Hematopoietic multipotent progenitor cell treated with erythropoietin and hydrocortisone succinate and interleukin-3 and kit ligand, for 15 days (in vitro differentiated cells): ENCODE results near the gene OTOP1.
"Not testable (repeated sequence)": the region's sequence is repeated elsewhere in the genome, so short reads cannot be mapped to it uniquely, and the experiment has no call there.

Source experiments
- DNase-seq: peaks from one replicate; pipeline ENCODE4 v3.0.0-alpha.2; 2015; ENCODE audit warnings: low spot score

OTOP1 gene

GRCh38 chr4:4227510-4228355, 1.0 kb upstream of the OTOP1 start:
- no peak for DNase-seq

DNA sequence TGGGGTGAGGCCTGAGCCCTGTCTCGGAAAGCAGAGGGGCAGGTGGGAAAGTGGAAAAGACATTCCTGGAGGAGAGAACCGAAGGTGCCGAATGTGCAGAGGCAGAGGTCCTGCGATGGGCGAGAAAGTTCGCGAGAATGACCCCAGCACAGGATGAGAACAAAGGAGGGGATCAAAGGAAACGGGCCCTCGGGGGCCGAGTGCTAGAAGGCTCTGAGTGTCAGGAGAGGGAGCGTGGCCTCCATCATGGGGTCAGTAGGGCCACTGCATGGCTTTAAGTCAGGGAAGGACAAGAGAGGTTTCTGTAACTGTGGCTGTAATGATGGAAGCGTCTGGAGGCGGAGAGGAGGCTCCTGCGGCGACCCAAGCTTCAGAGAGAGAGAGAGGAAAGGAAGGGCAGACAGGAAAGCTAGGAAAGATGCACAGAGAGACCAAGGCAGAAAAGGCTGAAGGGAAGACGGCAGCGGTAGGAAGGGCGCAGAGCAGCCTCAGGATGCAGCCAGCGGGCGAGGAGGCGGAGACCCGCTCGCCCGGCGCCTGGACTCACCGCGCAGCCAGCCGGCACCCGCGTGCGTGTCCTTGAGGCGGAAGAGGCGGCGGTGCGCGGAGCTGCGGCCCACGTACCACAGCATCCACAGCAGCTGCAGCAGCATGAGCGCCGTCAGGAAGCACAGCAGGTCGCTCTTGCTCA, 669 bp downstream of the OTOP1 start:
- DNase-seq, result no peak

- DNase-seq, result no peak
These were observed 9.6 kb downstream of the OTOP1 start for GRCh38 chr4:4217113-4217512.

DNA sequence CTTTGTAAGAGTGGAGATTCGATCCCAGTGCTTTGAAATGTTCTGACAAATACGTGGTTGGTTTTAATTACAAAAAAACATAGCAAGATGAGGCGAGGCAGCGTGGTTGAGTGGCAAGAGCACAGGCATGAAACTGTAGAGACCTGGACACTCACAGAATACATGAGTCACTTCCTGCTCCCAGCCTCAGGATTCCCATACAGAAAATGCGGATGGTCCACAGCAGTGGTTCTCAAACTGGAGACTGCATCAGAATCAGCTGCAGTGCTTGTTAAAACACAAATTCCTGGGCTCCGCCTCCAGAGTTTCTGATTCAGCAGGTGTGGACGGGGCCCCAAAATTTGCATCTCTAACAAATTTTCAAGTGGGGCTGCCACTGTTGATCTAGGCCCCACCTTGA, 10.1 kb downstream of the OTOP1 start:
- DNase-seq, result no peak

- not testable (repeated sequence) for DNase-seq
These were observed 13.1 kb downstream of the OTOP1 start for GRCh38 chr4:4213674-4214073.

GRCh38 chr4:4206204-4206603, 20.5 kb downstream of the OTOP1 start:
- DNase-seq, result no peak

- no peak for DNase-seq
These were observed 22.4 kb downstream of the OTOP1 start for GRCh38 chr4:4204401-4204745.

DNA sequence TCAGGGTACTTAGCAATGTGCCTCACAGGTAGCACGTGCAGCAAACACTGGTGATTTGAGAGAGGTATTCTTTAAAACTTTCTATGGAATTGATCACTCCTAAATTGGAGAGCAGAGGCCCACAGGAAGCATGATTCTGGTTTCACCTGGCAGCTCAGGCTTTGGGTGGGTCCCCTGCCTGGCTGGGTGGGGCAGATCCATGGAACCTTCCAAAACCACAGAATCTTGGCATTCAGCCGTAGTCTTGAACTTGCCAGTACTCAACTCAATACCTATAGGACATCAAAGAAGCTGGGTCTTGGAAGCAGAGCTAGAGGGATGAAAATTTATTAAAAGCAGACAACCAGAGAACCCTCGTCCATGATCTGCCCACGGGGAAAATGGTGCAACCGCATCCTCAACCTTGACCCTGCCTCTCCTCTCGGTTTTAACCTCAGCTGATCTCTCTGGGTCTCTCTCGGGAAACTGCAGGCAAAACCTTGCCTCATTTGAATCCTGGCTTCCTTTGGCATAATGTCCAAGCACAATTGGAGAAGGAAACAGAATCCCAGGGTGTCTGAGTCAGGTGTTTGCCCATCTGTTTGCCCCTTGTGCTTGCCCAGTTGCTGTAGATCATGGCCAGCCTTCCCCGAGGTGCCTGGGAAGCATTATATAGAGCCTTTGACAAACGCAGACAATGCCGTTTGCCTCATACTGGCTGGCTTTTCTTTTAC, 22.9 kb downstream of the OTOP1 start:
- no peak for DNase-seq

GRCh38 chr4:4202510-4202909, 24.2 kb downstream of the OTOP1 start:
- DNase-seq, result no peak

GRCh38 chr4:4200624-4201023, 26.1 kb downstream of the OTOP1 start:
- no peak for DNase-seq

DNA sequence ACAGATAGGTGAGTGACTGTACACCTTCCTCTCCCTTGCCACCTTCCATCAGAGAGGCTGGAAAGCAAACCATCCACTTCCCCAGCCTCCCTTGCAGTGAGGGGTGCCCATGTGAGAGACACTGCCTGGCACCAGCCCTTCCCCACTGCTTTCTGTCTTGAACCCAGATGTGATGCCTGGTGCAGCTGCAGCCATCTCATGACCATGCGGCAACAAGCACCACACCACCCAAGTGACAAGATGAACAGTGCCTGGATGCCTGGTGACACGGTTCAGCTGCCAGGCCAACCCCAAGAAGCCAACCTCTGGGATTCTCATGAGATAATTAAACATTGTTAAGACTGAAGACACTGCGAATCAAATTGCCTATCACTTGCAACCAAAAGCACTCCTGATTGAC, 31.4 kb downstream of the OTOP1 start:
- DNase-seq, result no peak

DNA sequence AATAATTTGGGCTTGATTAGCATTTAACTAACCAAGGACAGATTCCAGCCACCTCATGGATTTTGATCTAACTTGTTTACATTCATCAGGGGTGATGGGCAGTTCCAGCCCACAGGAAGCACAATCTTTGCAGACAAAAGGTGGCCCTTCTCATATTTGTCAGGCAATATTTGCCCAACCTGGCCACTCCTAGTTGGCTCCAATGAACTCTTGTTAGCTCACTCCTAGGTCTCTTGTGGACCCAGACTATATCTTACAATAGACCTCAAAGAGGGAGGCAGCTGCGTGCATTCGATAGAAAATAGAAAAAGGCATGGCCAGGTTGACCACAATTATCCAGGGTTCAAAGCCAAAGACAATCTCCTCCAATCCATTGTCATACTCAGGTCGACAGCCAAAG, 38.2 kb downstream of the OTOP1 start:
- not testable (repeated sequence) for DNase-seq

DNA sequence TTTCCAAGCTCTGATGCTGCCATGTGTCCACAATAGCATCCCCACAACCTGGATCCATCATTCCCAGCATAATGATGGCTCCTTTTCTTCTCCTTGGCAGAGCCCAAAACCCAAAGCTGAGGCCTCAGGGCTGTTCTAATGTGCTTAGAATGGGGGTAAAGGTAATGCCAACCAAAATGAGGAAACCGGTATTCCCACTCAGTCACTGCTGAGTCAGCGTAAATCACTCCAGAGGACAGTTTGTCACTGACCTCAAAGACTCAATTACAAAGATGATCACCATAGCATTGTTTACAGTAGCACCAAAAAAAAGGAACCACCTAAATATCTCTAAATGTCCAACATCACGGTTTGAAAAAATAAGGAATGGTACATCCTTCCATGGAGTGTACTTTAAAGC, 41.2 kb downstream of the OTOP1 start:
- no peak for DNase-seq

DNA sequence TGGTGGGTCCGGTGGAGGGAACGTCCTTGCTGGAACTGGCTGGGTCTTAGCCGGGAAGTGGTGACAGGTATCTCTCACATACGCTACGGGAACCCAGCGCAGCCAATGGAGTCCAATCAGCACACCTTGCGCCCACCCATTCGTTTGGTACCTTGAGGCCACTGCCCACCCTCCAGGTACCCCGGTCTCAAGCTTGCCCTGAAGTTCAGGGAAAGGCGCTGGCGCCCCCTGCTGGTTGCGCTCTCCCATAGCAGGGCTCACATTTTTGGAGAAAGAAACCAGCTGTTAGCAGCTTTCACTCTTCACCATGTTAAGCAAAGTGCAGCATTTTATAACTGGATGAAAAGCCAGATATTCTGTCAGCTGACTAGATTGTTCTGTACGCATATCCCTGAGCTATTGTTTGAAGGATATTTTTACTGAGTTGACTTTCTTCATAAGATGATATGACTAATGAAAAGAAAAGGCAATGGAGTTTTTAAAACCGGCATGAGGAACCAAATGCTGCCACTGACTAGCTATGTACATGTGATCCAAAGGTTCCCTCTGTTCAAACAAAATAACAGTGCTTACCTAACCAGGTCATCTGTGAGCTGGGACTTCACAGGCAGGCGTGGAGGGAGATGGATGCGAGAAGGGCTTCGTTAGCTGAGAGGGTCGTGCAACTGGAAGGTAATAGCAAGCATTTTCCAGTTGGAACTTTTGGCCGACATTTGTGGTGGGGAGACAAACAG, 43.7 kb downstream of the OTOP1 start:
- DNase-seq, result peak; percentile 46

DNA sequence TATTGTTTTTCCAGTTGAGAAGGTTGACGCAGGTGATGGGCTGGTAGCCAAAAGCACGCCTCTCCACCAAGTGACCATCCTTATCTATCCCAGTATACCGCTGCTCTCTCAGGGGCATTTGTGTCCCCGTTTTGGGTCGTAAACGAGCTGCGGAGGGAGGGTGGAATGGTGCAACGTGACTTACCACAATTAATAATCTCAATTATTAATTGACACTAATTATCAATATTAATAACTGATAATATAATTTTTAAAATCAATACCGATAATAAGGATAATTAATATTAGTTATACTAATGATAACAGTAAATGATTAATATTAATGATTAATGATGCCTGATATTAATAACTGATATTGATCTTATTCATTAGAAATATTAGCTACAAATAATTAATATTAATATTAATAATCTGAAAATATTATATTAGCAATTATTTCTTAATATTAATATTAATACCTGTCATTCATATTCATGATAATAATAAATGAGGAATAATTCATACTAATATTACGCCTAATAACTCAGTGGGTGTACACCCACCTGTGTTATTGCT, 56.1 kb downstream of the OTOP1 start:
- no peak for DNase-seq

DNA sequence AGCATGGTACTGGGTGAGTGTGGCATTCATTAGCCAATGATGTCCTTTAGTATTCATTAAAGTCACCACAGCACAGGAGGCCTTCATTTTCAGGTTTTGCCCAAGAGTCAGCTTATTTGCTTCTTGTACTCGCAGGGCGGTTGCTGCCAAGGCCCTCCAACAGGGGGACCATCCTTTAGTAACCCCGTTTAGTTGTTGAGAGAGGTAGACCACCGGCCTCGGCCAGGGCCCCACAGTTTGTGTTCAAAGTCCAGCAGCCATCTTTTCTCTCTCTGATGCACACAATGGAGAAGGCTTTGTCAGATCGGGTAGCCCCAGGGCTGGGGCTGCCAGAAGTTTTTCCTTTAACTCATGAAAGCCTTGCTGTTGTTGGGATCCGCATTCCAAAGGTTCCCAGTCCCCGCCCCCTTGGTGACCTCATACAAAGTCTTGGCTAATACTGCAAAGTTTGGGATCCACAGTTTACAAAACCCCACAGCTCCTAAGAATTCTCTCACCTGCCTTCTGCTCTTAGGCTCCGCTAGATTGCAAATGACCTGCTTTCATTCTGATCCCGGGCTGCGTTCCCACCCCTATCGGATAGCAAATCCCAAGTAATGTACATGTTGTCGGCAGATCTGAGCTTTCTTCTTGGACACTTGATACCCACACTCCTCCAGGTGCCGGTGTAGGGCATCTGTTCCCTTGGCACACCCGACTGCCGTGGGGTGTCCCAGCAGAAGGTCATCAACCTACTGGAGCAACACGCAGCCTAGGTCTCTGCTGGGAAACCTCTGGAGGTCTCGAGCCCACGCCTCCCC, 58.5 kb downstream of the OTOP1 start:
- not testable (repeated sequence) for DNase-seq

DNA sequence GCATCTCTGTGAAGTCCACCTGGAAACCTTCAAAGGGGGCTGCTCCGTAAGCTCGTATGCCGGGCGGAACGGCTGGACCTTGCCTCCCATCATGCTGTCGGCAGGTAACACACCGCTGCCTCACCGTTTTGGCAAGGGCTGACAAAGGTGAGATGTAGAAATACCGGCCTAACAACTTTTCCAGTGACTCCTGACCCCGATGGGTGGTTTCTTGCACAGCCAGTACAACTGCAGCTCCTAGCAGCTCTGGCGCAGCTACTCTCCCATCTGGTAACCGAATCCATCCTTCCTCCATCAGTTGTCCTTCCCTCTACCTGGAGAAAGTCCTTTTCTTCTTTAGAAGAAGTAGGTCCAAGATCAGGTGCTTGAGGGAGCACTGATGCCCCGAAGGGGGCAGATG, 59.7 kb downstream of the OTOP1 start:
- DNase-seq, result not testable (repeated sequence)

GRCh38 chr4:4165701-4166392, 60.9 kb downstream of the OTOP1 start:
- DNase-seq, result not testable (repeated sequence)

DNA sequence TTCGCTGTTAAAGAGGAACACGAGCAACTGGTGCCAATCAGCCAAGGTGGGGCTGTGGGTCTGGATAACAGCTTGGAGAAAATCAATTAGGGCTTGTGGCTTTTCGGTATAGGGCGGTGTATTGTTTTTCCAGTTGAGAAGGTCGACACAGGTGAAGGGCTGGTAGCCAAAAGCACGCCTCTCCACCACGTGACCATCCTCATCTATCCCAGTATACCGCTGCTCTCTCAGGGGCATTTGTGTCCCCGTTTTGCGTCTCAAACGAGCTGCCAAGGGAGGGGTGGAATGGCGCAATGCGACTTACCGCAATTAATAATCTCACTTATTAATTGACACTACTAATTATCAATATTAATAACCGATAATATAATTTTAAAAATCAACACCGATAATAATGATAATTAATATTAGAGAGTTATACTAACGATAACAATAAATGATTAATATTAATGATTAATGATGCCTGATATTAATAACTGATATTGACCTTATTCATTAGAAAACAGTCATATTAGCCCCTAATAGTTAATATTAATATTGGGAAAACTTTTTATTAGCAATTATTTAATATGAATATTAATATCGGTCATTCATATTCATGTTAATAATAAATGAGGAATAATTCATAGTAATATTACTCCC, 62.1 kb downstream of the OTOP1 start:
- not testable (repeated sequence) for DNase-seq

GRCh38 chr4:4162186-4162585, 64.5 kb downstream of the OTOP1 start:
- DNase-seq, result not testable (repeated sequence)
